Measurements from ENCODE around the gene DYNC2H1.

DYNC2H1 gene

GRCh38 chr11:103448966-103449365 is 339.7 kb downstream of the DYNC2H1 start:
- no peak for TF ChIP-seq CTCF (IDR thresholded peaks at IDR 0.05; ENCODE audit: low read depth, low read length)
- no peak for DNase-seq (ENCODE audit: low read depth in 2 of 2)
- H3K4me3 ChIP-seq (replicated peaks in 1 of 2; ENCODE audit: low read depth in 2 of 2, low read length in 2 of 2): no peak overlapping the region

GRCh38 chr11:103450241-103450640 is 341.0 kb downstream of the DYNC2H1 start:
- no peak for DNase-seq (ENCODE audit: low read depth in 2 of 2)
- no peak for TF ChIP-seq CTCF (IDR thresholded peaks at IDR 0.05; ENCODE audit: low read depth, low read length)

GRCh38 chr11:103453126-103453525 is 343.9 kb downstream of the DYNC2H1 start:
- no peak for TF ChIP-seq CTCF (IDR thresholded peaks at IDR 0.05; ENCODE audit: low read depth, low read length)
- no peak for DNase-seq (ENCODE audit: low read depth in 2 of 2)
- no peak overlapping the region for H3K4me3 ChIP-seq (replicated peaks in 1 of 2; ENCODE audit: low read depth in 2 of 2, low read length in 2 of 2)

More at GRCh38 chr11:103450241-103450640, 341.0 kb downstream of the DYNC2H1 start:
- H3K4me3 ChIP-seq (replicated peaks in 1 of 2; ENCODE audit: low read depth in 2 of 2, low read length in 2 of 2): no peak overlapping the region

GRCh38 chr11:103453915-103454709 is 344.9 kb downstream of the DYNC2H1 start:
- no peak overlapping the region for H3K4me3 ChIP-seq (replicated peaks in 1 of 2; ENCODE audit: low read depth in 2 of 2, low read length in 2 of 2)

GRCh38 chr11:103464420-103464819 is 355.2 kb downstream of the DYNC2H1 start:
- H3K4me3 ChIP-seq (replicated peaks in 1 of 2; ENCODE audit: low read depth in 2 of 2, low read length in 2 of 2): no peak overlapping the region
- DNase-seq (ENCODE audit: low read depth in 2 of 2): no peak
- TF ChIP-seq CTCF (IDR thresholded peaks at IDR 0.05; ENCODE audit: low read depth, low read length): no peak

More at GRCh38 chr11:103453915-103454709, 344.9 kb downstream of the DYNC2H1 start:
- DNase-seq (ENCODE audit: low read depth in 2 of 2): no peak
- TF ChIP-seq CTCF (IDR thresholded peaks at IDR 0.05; ENCODE audit: low read depth, low read length): no peak

- H3K4me3 ChIP-seq (replicated peaks in 1 of 2; ENCODE audit: low read depth in 2 of 2, low read length in 2 of 2): no peak overlapping the region
- peak in 1 of 2 donors; percentile 25 for DNase-seq (ENCODE audit: low read depth in 2 of 2)
- no peak for TF ChIP-seq CTCF (IDR thresholded peaks at IDR 0.05; ENCODE audit: low read depth, low read length)
Observed at GRCh38 chr11:103465555-103466140, 356.4 kb downstream of the DYNC2H1 start.
